ENCODE data around the gene BIRC3. TPM values are rescaled to one million over a fixed set of nuclear protein-coding genes. Genes with fewer than 3 reads are reported as not detected.

Gene BIRC3
- total RNA-seq, 1 donor from 2014 or later, result 1.0 TPM

- Mint-ChIP-seq H3K9me3 (ENCODE audit: unreplicated experiment) (no peaks in the 10 kb centered on the region), H3K4me3 (ENCODE audit: unreplicated experiment) (peak overlapping the region; percentile 66), H3K36me3 (ENCODE audit: unreplicated experiment) (no peaks in the 10 kb centered on the region), H3K27me3 (ENCODE audit: unreplicated experiment) (no peaks in the 10 kb centered on the region), H3K27ac (ENCODE audit: unreplicated experiment) (peak overlapping the region; percentile 97), H3K4me1 (ENCODE audit: unreplicated experiment) (peaks cover 42% of the 10 kb centered on the region)
- DNase-seq (ENCODE audit: extremely low spot score, unreplicated experiment), result no peak
- TF ChIP-seq CTCF (IDR thresholded peaks at IDR 0.05), result no peak
Measured at GRCh38 chr11:102312667-102313066, 4.6 kb upstream of the BIRC3 start.

- Mint-ChIP-seq H3K27me3 (ENCODE audit: unreplicated experiment) (no peaks in the 10 kb centered on the region), H3K4me3 (ENCODE audit: unreplicated experiment) (peak overlapping the region; percentile 66), H3K4me1 (ENCODE audit: unreplicated experiment) (peaks cover 45% of the 10 kb centered on the region), H3K27ac (ENCODE audit: unreplicated experiment) (peak overlapping the region; percentile 97), H3K36me3 (ENCODE audit: unreplicated experiment) (no peaks in the 10 kb centered on the region), H3K9me3 (ENCODE audit: unreplicated experiment) (no peaks in the 10 kb centered on the region)
- TF ChIP-seq CTCF (IDR thresholded peaks at IDR 0.05), result no peak
- DNase-seq (ENCODE audit: extremely low spot score, unreplicated experiment), result no peak
Measured at GRCh38 chr11:102313238-102313940, 3.9 kb upstream of the BIRC3 start.

GRCh38 chr11:102314784-102315183, 2.5 kb upstream of the BIRC3 start:
- TF ChIP-seq CTCF (IDR thresholded peaks at IDR 0.05), result no peak
- no peak for DNase-seq (ENCODE audit: extremely low spot score, unreplicated experiment)
- Mint-ChIP-seq H3K4me3 (ENCODE audit: unreplicated experiment) (no peak overlapping the region), H3K4me1 (ENCODE audit: unreplicated experiment) (peaks cover 52% of the 10 kb centered on the region), H3K27ac (ENCODE audit: unreplicated experiment) (peak overlapping the region; percentile 62), H3K27me3 (ENCODE audit: unreplicated experiment) (no peaks in the 10 kb centered on the region), H3K36me3 (ENCODE audit: unreplicated experiment) (no peaks in the 10 kb centered on the region), H3K9me3 (ENCODE audit: unreplicated experiment) (no peaks in the 10 kb centered on the region)

- H3K27me3 Mint-ChIP-seq (ENCODE audit: unreplicated experiment), result no peaks in the 10 kb centered on the region
- H3K36me3 Mint-ChIP-seq (ENCODE audit: unreplicated experiment), result no peaks in the 10 kb centered on the region
- peak overlapping the region; percentile 91 for H3K27ac Mint-ChIP-seq (ENCODE audit: unreplicated experiment)
- no peak for TF ChIP-seq CTCF (IDR thresholded peaks at IDR 0.05)
- peaks cover 61% of the 10 kb centered on the region for H3K4me1 Mint-ChIP-seq (ENCODE audit: unreplicated experiment)
- no peak for DNase-seq (ENCODE audit: extremely low spot score, unreplicated experiment)
- H3K4me3 Mint-ChIP-seq (ENCODE audit: unreplicated experiment), result no peak overlapping the region
- H3K9me3 Mint-ChIP-seq (ENCODE audit: unreplicated experiment), result no peaks in the 10 kb centered on the region
Measured at GRCh38 chr11:102316346-102316904, 859 bp upstream of the BIRC3 start.

GRCh38 chr11:102317768-102318103, 452 bp downstream of the BIRC3 start:
- H3K36me3 Mint-ChIP-seq (ENCODE audit: unreplicated experiment), result no peaks in the 10 kb centered on the region
- H3K9me3 Mint-ChIP-seq (ENCODE audit: unreplicated experiment), result no peaks in the 10 kb centered on the region
- peak overlapping the region; percentile 91 for H3K4me3 Mint-ChIP-seq (ENCODE audit: unreplicated experiment)
- H3K27ac Mint-ChIP-seq (ENCODE audit: unreplicated experiment), result peak overlapping the region; percentile 91
- no peak for DNase-seq (ENCODE audit: extremely low spot score, unreplicated experiment)
- H3K4me1 Mint-ChIP-seq (ENCODE audit: unreplicated experiment), result peaks cover 56% of the 10 kb centered on the region
- H3K27me3 Mint-ChIP-seq (ENCODE audit: unreplicated experiment), result no peaks in the 10 kb centered on the region
- TF ChIP-seq CTCF (IDR thresholded peaks at IDR 0.05), result no peak
